Stimulated activated CD8-positive, alpha-beta memory T cell treated with anti-CD3 and anti-CD28 coated beads, Interleukin-7, amount 100 ng/mL, for 1 hour (primary cell): ENCODE measurements around the gene ARHGAP4.

ENCODE experiments used
- DNase-seq, 2 donors: peaks; one replicate each; pipeline ENCODE4 v3.0.0-alpha.2; 2020; ENCODE audit warnings: low read depth in 2 of 2

The ARHGAP4 gene

GRCh38 chrX:153963546-153963945, 37.5 kb upstream of the ARHGAP4 start:
- DNase-seq: no peak

GRCh38 chrX:153961292-153961691, 35.2 kb upstream of the ARHGAP4 start:
- no peak for DNase-seq

- DNase-seq: no peak
Observed at GRCh38 chrX:153960786-153961185, 34.7 kb upstream of the ARHGAP4 start.

GRCh38 chrX:153960077-153960476, 34.0 kb upstream of the ARHGAP4 start:
- no peak for DNase-seq

- no peak for DNase-seq
Observed at GRCh38 chrX:153959649-153960048, 33.6 kb upstream of the ARHGAP4 start.

GRCh38 chrX:153958605-153959004, 32.5 kb upstream of the ARHGAP4 start:
- no peak for DNase-seq

- DNase-seq: no peak
Observed at GRCh38 chrX:153957224-153957623, 31.2 kb upstream of the ARHGAP4 start.

- DNase-seq: no peak
Observed at GRCh38 chrX:153956044-153956907, 30.2 kb upstream of the ARHGAP4 start.

GRCh38 chrX:153955228-153955732, 29.2 kb upstream of the ARHGAP4 start:
- no peak for DNase-seq

GRCh38 chrX:153954558-153955227, 28.6 kb upstream of the ARHGAP4 start:
- DNase-seq: no peak

GRCh38 chrX:153953892-153954557, 28.0 kb upstream of the ARHGAP4 start:
- no peak for DNase-seq

- DNase-seq: peak; percentile 59 to 64
Observed at GRCh38 chrX:153953342-153953830, 27.3 kb upstream of the ARHGAP4 start.

GRCh38 chrX:153952373-153953026, 26.4 kb upstream of the ARHGAP4 start:
- DNase-seq: no peak

GRCh38 chrX:153951683-153952372, 25.8 kb upstream of the ARHGAP4 start:
- no peak for DNase-seq

GRCh38 chrX:153950127-153950526, 24.1 kb upstream of the ARHGAP4 start:
- no peak for DNase-seq

GRCh38 chrX:153948847-153949805, 23.1 kb upstream of the ARHGAP4 start:
- no peak for DNase-seq

- no peak for DNase-seq
Observed at GRCh38 chrX:153948002-153948466, 22.0 kb upstream of the ARHGAP4 start.

GRCh38 chrX:153947009-153947769, 21.1 kb upstream of the ARHGAP4 start:
- peak in 1 of 2 donors; percentile 57 for DNase-seq
